GM19395 (cell line): ENCODE measurements around the gene SCARB1.

Source experiments
- ATAC-seq: cut with Tn5 transposase; IDR thresholded peaks from one replicate; pipeline ENCODE4 v1.9.1; 2021; ENCODE audit warnings: mild to moderate bottlenecking, moderate library complexity; ENCODE audit not compliant: unreplicated experiment

The SCARB1 gene

DNA sequence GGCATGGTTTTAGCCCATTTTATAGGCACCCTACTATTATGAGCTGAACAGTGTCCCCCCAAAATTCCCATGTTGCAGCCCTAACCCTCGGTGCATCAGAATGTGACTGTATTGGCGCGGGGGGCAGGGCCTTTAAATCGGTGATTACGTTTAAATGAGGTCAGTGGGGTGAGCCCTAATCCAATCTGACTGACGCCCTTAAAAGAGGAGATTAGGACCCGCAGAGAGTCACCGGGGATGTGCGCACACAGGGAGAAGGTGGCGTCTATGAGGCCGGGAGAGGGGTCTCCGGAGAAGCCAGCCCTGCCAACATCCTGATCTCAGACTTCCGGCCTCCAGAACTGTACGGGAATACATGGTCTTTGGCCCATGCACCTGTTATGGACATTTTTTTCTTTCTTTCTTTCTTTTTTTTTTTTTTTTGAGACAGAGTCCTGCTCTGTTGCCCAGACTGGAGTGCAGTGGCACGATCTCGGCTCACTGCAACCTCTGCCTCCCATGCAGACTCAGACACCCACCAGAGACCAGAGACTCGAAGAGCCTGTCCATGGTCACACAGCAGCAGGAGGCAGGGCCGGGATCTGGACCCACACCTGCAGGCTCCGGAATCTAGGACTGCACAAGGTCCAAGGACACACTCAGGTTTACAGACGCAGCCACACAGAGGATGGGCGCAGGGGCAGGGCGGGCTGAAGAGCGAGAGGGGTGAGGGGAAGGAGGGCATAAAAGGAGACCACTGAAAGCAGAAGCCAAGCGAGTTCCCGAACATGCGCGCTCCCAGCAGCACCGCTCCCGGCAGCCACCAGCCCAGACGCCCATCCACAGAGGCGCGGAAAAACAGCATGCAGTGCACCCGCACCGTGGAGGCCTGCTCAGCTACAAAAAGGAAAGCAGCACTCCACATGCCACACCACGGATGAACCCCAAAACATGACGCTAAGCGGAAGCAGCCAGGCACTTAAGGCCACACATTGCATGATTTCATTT is 19.0 kb downstream of the SCARB1 start:
- ATAC-seq: no peak

DNA sequence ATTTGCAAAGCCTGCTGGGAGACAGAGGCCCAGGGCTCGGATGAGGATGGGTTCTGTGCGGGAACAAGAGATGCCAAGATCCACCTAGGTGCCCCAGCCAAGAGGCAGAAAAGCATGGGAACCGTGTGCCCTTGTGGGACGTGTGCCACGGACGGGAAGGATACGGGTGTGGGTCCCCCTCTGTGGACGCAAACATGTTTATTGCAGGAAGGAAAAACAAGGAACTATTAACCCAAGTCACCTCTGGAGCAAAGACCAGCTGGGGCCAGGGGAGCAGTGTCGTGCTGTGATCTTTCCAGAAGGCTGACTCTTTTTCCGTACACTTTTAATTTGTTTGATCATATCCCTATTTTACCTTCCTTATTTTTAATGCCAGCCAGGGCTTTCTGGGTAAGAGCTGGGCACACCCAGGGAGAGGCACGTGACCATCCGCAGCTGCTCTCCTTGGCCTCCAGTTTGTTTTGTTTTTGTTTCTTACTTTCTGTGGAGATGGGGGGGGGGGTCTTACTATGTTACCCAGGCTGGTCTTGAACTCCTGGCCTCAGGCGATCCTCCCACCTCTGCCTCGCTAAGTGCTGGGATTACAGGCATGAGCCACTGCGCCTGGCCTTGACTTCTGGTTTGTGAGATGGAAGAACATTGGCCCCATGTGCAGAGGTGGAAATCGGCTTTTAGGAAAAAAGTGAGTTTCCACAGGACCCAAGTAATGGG is 20.7 kb downstream of the SCARB1 start:
- ATAC-seq: no peak

DNA sequence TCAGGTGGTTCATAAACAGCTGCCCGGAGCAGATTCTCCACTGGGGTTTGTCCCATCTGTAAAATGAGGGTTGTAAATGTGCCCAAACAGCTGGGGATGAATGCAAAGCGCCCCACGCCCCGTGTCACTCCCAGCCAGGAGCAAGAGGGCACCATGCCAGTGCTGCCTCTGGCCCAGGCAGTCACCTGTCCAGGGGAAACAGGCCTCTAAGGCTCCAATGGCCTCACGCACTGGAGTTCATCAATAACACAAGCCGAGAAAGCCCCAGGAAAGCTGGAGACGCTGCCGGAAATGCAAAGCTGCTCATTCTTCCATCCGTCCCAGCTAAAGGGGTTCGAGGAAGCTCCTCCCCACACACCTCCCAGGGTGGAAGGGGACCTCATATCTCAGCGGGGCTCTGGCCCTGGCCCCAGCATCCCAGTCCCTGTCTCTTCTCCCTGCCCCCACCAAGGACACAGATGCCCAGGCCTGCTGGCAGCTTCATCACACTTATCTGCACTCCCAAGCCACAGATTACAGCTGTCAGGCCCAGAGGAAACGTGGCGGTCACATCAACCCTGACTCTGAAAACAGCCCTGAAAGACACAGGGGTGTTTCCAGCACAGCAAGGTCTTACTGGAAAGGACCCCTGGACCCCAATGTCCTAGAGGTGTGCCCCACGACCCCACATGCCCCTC is 21.5 kb downstream of the SCARB1 start:
- no peak for ATAC-seq

DNA sequence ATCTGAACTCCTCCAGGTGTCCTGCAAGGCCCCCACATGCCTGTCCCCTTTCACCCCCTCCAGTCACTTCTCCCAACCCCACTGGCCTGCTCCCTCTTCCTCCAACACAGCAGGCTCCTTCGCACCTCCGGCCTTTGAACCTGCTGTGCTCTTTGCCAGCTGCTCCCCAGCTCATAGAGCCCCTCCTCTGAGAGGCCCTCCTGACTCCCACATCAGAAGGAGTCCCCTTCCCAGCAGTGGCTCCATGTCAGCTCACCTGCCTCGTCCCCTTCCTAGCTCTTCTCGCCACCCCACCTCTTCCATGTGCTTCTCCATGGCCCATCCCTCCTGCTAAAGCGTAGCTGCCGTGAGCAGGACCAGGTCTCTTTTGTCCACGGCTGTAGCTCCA is 22.1 kb downstream of the SCARB1 start:
- ATAC-seq: no peak

DNA sequence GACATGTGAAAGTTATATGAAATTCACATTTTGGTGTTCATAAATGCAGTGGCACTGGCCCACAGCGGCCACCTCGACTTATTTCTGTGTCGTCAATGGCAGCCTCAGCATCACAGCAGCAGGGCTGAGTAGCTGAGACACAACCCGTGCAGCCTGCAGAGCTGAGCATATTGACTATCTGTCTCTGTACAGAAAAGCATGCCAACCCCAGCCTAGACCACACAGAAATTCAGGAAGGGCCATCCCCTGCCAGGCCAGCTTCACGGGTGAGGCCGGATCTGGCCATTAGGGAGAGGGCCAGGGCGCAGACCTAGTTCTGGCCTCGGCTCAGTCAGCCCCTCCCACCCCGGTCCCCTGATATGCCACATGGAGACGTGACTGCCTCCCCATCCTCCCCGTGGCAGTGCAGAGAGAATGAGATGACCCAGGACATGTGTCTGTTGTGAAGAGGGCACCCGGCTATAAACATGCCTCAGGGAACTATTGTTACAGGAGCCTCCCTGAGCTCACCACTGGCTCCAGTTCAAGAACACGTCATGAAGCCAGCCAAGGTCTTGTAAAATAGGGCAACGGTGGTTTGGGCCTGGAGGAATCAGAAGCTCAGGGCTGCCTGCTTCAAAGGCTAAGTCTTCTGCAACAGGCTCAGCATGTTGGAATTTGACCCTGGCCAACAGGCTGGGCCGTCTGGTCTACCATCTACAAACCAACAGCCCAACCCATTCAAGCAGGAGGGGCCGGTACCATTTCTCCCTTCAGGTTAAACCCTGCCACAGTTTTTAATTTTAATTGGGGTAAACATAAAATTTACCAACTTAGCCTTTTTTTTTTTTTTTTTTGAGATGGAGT is 25.5 kb downstream of the SCARB1 start:
- ATAC-seq: no peak

DNA sequence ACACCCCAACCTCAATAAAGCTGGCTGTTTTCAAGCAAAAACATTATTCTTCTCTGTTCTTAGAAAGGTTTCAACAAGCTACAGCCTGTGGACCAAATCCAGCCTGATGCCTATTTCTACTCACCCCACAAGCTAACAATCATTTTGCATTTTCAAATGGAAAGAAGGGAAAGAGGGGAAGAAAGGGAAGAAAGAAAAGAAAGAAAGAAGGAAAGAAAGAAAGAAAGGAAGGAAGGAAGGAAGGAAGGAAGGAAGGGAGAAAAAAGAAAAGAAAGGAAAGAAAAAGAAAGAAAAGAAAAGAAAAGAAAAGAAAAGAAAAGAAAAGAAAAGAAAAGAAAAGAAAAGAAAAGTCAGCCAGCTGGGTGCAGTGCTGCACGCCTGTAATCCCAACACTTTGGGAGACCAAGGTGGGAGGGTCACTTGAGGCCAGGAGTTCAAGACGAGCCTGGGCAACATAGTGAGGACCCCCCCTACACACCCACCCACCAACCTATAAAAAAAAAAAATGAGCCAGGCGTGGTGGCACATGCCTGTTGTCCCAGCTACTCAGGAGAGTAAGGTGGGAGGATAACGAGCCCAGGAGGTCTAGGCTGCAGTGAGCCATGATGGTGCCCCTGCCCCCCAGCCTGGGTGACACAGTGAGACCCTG is 26.3 kb downstream of the SCARB1 start:
- ATAC-seq: no peak

DNA sequence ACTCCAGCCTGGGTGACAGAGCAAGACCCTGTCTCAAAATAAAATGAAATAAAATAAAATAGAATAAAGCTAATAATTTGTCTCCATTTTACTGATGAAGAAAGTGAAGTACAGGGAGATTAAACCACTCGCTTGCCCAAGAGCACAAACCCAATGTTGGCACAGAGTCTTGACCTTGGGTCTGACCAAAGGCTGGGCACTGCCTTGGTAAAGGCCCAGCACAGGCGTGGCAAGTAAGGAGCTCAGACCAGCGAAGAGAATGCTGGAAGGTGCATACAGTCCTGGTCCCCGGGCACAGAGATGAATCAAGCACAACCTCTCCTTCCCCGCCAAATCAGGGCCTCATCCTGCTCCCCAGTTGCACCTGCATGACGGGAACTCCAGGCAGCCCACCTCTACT is 26.9 kb downstream of the SCARB1 start:
- no peak for ATAC-seq

DNA sequence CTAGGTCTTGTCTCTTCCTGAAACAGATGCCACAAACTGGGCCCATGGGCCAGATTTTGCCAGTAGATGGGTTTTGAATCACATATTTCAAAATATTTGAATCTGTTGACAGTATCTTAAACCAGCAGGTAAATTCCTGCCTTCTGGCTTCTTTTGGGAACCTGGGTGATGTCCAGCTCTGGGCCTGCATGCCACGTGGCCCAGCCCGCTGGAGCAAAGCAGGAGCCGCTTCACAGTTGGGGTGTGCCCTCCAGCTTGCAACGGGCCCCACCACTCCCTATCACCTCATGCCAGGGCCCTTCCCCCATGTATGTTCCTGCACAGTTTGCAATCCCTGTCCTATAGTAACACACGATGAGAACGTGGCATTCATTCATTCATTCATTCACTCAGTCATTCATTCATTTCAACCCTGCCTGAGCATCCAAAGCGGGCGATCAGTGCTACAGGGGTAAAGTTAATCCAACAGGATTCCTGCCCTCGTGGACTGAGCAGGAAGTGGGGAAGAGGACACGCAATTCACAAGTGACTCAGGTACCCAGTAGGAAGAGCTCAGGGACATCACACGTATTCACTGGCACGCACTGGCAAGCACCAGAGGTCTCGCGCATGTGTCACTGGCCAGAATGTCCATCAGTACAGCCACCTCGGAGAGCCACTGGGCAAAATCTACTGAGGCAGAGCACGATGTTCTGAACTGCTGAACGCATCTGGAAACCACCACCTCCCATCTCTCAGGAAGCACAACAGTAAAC is 27.8 kb downstream of the SCARB1 start:
- ATAC-seq: no peak

DNA sequence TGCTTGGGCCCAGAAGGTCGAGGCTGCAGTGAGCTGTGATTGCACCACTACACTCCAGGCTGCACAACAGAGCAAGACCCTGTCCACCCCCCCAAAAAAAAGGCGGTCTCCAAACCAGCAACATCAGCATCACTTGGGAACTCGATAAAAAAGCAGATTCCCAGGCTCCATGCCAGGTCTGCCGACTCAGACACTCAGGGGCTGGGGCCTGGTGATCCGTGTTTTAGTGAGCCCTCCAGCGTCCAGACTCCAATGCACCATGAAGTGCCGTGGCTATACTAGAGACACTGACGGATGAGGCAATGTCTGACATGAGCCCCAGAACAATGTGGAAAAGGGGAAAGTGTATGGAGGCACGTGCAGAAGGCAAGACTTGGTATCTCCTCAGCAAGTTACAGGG is 28.8 kb downstream of the SCARB1 start:
- ATAC-seq: no peak

DNA sequence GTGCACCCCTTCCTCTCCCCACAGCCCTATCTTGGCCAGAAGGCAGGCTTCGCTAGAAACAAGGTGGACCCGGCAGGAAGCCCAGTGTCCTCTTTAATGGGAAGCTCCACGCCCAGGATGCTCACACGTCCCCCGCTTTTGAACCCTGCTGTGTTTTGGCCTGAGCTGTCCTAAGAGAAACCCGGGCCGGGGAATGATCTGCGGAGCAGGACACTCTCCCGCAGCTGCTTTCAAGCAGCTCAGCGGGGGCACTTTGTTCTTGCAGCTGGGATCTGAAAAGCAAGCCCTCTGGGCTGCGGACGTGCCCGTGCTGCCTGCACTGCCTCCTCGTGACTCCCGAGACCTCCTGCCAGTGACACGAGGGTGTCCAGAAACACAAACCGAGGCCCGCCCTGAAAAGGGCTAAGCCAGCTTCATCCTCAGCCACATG is 30.0 kb downstream of the SCARB1 start:
- no peak for ATAC-seq

DNA sequence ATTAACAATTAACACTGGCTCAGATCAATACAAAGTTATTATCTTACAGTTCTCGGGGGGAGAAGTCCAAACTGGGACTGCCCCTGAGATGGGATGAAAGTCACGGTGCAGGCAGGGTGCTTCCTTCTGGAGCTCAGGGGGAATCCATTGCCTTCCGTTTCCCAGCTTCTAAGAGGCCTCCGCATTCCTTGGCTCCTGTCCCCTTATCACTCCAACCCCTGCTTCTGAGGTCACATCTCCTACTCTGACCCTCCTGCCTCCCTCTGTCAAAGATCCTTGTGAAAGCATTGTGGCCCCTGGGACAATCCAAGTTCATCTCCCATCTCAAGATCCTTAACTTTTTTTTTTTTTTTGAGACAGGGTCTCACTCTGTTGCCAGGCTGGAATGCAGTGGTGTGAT is 30.8 kb downstream of the SCARB1 start:
- no peak for ATAC-seq

DNA sequence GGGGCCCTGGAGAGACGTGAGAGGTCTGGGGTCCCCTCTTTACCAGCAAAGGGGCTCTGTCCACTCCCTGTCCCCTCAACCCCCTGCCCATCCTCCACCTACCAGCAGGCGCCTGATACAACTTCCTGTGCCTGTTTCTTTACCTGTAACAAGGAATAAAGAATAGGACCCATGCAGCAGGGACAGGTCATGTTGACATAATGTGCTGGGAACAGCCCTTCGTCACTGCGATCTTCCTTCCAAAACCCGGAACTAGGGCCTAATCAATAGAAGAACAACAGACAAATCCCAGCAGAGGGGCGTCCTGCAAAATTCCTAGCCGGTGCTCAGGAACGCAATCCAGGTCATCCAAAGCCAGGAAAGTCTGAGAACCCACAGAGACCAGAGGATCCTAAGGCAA is 32.1 kb downstream of the SCARB1 start:
- ATAC-seq: no peak

DNA sequence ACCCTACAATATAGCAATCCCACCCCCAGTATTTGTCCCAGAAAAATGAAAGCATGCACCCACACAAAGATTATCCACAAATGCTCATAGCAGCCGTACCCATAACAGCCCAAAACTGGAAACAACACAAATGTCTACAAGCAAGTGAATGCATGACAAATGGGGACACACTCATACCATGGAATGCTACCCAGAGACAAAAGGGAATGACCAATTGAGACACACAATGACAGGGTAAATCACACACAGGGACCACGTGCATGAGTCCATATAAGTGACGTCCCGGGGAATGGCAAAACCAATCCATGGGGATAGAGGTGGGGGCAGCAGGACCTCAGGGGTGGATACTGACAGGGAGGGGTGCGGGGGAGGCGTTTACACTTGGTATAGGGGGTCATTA is 33.4 kb downstream of the SCARB1 start:
- ATAC-seq: no peak

DNA sequence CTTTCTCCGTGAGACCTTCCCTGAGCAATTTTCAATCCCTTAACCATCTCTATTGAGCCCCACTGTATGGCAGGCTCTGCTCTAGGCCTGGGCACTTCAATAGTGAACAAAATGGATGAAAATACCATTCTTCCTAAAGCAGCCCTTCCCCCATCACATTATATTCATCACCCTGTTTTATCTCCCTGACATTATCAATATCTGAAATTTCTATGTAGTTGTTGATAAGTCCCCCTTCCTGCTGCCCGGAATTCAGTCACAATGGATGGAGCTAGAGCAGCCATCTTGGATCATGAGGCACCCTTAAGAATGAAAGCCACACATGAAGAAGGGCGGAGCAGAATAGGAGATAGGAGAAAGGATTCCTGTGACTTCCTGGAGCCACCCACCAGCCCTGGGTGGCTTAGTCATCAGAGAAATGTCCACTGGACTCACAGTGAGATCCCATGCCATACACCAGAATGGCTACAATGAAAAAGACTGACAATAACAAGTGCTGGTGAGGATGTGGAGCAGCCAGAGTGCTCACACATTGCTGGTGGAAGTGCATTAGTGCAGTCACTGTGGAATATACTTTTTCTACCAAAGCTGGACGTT is 33.9 kb downstream of the SCARB1 start:
- ATAC-seq: no peak

DNA sequence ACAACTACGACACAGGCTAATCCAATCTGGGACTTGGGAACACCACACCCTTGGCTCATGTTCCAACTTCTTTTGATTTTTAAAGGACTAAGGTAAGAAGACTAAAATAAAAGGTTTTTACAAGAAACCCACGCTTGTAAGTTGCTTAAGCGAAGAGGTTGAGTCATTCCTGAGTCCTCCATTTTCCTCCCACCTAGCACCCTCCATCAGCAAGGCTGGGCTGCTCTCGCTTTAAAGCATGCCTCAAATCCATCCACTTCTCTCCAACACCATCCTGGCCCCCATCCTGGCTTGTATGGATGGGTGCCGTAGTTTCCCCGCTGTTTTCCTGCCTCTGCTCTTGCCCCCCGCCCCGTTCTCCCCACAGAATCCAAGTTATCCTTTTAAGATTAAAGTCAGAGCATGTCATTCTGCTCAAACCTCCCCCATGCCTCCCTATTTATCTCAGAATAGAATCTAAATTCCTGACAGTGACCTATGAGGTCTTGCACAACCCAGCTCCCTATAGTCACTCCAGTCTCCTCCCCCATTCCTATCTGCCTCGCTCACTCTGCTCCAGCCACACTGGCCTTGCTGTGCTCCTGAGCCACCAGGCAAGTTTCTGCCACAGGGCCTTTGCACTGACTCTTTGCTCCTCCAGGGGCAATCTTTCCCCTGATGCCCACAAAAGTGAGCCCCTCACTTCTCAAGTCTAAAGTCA is 34.5 kb downstream of the SCARB1 start:
- no peak for ATAC-seq

DNA sequence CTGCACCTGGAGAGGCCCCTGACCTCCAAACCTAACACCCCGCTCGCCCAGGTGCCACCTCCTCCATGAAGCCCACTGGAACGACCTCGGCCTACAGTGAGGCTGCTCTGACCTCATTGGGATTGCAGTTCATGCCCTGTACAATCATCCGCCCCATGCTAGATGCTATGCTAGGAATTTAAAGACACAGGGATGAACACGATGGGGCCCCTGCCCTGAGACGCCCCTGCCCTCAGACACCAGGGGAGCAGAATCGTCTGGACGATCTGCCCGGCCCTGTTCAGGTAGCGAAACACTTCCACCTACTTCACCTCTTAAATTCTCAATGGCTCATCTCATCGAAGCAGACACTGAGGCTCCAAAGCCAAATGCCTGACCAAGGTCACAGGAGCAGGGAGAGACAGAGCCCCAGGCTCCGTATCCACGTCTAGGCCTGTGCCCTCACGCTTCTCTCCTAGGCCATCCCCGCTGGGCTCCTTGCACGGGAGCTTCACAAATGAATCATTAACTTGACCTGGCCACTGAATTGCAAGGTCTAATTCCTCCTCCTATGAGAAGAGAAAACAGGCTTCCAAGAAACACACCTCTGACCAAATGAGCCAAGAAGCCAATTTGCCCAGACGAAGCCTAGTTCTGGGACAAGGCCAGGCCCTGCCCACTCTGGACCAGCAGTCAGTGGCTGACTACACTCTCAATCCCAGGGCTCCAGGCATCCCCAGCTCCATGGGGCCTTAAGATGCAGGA is 35.2 kb downstream of the SCARB1 start:
- no peak for ATAC-seq

DNA sequence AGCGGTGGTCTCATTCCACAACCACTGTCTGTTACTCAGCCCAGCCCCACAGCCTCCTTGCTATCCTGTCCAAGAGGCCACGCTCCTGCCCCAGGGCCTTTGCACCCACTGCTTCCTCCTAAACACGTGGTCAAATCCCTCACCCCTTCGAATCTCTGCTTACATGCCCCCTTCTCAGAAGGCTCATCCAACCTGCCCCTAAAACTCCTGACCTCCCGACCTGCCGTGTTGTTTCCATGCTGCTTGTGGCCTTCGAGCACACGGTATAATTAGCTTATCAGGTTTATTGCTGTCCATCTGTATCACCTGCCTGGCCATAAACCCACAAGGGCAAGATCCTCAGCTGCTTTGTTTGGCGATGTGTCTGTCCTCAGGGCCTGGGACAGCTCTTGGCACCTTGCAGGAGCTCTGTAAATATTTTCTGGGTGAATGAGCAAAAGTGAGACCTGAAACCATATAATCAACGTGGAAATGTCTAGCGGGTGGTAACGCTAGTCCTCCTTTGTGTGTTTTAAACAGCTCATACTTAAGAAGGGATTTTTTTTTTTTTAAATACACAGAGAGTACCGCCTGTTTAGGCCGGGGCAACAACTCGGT is 36.0 kb downstream of the SCARB1 start:
- no peak for ATAC-seq
